ENCODE measurements around the gene SCGB1C2.

GRCh38 chr17:151004-151403 is 13.6 kb downstream of the SCGB1C2 start:
- TF ChIP-seq CTCF (IDR thresholded peaks at IDR 0.05) (no peak), POLR2A (IDR thresholded peaks at IDR 0.05) (no peak), EP300 (IDR thresholded peaks at IDR 0.05) (no peak)

All from ovary (tissue), 3 donors.